ENCODE data around the gene DUOX2.
A peak's percentile ranks its signal among the peaks of the same experiment; 100 is the strongest.

Gene DUOX2

DNA sequence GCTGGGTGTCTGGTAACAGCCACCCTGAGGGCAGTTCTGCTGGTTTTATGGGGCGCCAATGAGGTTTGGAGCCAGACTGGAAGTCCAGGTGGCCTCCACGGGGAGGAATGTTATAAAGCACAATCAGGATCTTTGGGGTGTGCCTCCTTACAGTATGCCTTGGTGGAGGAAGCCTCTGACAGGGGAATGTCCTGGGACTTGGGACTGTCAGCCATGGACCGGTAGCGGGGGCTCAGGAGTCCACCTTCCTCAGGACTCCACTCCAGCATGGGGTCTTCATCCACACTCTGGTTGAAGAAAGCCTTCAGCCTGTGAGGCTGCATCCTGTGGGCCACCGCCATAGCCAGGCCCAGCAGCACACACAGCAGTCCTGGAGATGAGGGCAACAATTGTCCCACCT lies 5.0 kb upstream of the DUOX2 start:
- POLR2A ChIA-PET = no interaction called here
- TF ChIP-seq, protein P1, sequence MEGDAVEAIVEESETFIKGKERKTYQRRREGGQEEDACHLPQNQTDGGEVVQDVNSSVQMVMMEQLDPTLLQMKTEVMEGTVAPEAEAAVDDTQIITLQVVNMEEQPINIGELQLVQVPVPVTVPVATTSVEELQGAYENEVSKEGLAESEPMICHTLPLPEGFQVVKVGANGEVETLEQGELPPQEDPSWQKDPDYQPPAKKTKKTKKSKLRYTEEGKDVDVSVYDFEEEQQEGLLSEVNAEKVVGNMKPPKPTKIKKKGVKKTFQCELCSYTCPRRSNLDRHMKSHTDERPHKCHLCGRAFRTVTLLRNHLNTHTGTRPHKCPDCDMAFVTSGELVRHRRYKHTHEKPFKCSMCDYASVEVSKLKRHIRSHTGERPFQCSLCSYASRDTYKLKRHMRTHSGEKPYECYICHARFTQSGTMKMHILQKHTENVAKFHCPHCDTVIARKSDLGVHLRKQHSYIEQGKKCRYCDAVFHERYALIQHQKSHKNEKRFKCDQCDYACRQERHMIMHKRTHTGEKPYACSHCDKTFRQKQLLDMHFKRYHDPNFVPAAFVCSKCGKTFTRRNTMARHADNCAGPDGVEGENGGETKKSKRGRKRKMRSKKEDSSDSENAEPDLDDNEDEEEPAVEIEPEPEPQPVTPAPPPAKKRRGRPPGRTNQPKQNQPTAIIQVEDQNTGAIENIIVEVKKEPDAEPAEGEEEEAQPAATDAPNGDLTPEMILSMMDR (IDR thresholded peaks at IDR 0.05; ENCODE audit: insufficient read depth, low read length, missing control alignments) = no peak
- H3K4me3 ChIP-seq (ENCODE audit: low read depth, low read length) = no peak overlapping the region
- no peak for DNase-seq (ENCODE audit: low read depth, low spot score)
- CTCF ChIA-PET = interaction anchor here (0.8 to 8.1 kb wide), 25 partner anchors 8 to 283 kb away, joined by 3 to 129 read pairs (median 9); partner anchors contain the start of genes DUOX1, DUOXA1 and SORD

DNA sequence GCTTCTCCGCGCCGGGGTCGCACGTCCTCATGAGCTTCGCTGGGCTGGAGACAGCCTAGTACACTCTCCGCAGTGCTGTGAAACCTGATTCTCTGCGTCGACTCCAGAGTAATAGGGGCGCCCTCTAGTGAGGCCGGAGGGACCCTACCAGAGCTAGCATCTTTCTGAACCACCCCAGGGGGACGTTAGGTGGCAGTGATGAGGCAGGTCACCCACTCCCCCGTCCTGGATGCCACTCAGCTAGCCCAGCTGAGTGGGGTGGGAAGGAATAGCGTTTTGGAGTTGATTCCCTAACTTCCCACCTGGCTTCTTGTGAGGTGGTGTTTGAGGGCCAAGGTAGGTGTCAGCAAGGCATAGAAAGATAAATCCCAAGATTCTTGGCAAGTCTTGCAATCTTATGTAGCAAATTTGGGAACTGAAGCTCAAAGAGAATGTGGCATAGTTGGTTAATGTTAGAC lies 4.2 kb upstream of the DUOX2 start:
- ChIA-PET POLR2A (interaction anchor here (0.6 to 1.1 kb wide), 2 partner anchors 45 to 469 kb away, joined by 3 read pairs; partner anchors contain the start of gene BLOC1S6), CTCF (interaction anchor here (0.6 to 8.1 kb wide), 44 partner anchors 9 to 801 kb away, joined by 3 to 129 read pairs (median 4); partner anchors contain the start of genes DUOX1, DUOXA1 and SORD)
- TF ChIP-seq, protein P1 (IDR thresholded peaks at IDR 0.05; ENCODE audit: insufficient read depth, low read length, missing control alignments) = peak; percentile 100
- peak; percentile 44 for DNase-seq (ENCODE audit: low read depth, low spot score)
- H3K4me3 ChIP-seq (ENCODE audit: low read depth, low read length) = peak overlapping the region; percentile 18; the same call in 1 of the 2 replicates

DNA sequence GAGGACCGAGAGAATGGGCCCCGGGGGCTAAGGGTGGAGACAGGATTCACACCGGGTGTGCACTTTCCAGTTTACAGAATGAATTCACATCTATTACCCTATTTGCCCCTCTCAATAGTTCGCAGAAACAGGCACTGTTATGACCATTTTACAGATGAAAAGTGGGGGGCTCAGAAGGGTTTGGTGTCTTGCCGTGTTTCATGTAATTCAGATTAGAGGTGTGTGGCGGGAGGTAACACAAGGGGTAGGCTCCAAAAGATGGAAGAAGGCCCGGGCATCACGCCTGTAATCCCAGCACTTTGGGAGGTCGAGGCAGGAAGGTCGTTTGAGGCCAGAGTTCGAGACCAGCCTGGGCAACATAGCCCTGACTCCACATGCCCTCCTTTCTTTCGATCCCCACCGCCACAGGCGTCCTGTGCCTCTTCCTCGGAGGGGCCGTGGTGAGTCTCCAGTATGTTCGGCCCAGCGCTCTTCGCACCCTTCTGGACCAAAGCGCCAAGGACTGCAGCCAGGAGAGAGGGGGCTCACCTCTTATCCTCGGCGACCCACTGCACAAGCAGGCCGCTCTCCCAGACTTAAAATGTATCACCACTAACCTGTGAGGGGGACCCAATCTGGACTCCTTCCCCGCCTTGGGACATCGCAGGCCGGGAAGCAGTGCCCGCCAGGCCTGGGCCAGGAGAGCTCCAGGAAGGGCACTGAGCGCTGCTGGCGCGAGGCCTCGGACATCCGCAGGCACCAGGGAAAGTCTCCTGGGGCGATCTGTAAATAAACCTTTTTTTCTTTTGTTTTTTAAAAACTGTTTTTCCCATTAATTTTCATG lies 3.5 kb upstream of the DUOX2 start:
- peak overlapping the region; percentile 18; the same call in 1 of the 2 replicates for H3K4me3 ChIP-seq (ENCODE audit: low read depth, low read length)
- ChIA-PET POLR2A (interaction anchor here (0.6 to 1.1 kb wide), 2 partner anchors 46 to 470 kb away, joined by 3 read pairs; partner anchors contain the start of gene BLOC1S6), CTCF (interaction anchor here (0.6 to 8.1 kb wide), 40 partner anchors 8 to 801 kb away, joined by 3 to 129 read pairs (median 4); partner anchors contain the start of genes DUOX1, DUOXA1 and SORD)
- TF ChIP-seq, protein P1 (IDR thresholded peaks at IDR 0.05; ENCODE audit: insufficient read depth, low read length, missing control alignments) = no peak
- DNase-seq (ENCODE audit: low read depth, low spot score) = no peak

DNA sequence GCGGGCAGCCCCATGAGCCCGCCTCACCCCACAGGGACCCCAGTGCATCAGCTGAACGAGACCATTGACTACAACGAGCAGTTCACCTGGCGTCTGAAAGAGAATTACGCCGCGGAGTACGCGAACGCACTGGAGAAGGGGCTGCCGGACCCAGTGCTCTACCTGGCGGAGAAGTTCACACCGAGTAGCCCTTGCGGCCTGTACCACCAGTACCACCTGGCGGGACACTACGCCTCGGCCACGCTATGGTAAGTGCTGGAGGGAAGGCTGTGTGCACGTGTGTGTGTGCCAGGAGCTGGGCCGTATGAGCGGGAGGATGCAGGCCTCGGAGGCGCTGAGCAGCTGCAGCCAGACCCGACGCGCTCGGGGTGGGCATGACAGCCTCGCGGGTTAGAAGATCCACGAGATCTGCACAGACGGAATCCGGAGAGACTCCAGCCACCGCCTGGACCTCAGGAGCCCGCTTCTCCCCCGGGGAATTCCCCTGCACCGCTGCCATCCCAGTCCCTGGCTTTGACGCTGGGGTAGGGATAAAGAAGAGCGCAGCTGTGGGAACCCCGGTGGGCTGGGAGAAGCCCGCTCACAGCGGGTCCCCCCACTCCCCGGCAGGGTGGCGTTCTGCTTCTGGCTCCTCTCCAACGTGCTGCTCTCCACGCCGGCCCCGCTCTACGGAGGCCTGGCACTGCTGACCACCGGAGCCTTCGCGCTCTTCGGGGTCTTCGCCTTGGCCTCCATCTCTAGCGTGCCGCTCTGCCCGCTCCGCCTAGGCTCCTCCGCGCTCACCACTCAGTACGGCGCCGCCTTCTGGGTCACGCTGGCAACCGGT lies 2.7 kb upstream of the DUOX2 start:
- TF ChIP-seq, protein P1 (IDR thresholded peaks at IDR 0.05; ENCODE audit: insufficient read depth, low read length, missing control alignments) = no peak
- POLR2A ChIA-PET = no interaction called here
- no peak overlapping the region for H3K4me3 ChIP-seq (ENCODE audit: low read depth, low read length)
- DNase-seq (ENCODE audit: low read depth, low spot score) = no peak
- CTCF ChIA-PET = interaction anchor here (0.8 to 1.4 kb wide), 4 partner anchors 9 to 314 kb away, joined by 3 to 6 read pairs (median 3); no protein-coding TSS in a partner anchor

DNA sequence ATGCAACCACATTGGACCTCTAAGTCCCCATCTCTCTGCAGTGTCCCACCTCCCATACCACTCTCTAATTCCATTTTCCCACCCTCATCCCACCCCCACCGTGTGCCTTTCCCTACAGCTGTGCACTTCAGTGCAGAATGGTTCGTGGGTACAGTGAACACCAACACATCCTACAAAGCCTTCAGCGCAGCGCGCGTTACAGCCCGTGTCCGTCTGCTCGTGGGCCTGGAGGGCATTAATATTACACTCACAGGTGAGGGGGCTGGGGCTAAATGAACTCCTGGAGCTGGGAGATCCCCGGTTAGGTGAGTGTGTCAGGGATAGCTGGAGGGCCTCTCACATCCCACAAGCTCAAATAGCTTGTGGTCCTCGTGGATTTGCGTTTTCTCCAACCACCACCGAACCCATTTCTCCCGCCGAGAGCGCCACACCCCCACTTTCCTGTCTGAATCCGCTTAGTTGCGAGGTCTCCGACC lies 2.1 kb upstream of the DUOX2 start:
- ChIA-PET POLR2A (no interaction called here), CTCF (interaction anchor here (0.8 to 1.4 kb wide), 4 partner anchors 9 to 315 kb away, joined by 3 to 6 read pairs (median 3); no protein-coding TSS in a partner anchor)
- TF ChIP-seq, protein P1 (IDR thresholded peaks at IDR 0.05; ENCODE audit: insufficient read depth, low read length, missing control alignments) = no peak
- DNase-seq (ENCODE audit: low read depth, low spot score) = no peak
- no peak overlapping the region for H3K4me3 ChIP-seq (ENCODE audit: low read depth, low read length)

All from AG04449 (cell line).